T-helper 2 cell treated with Interferon-gamma antibody and Interleukin-4, amounts not matched to agents 100 ng/mL and 5 ng/mL, for 36 hours (primary cell): ENCODE data around the gene HOXB3. TPM values are rescaled to one million over a fixed set of nuclear protein-coding genes. Genes with fewer than 3 reads are reported as not detected.

Experiments used
- intact Hi-C: fragments of 100-400 bp; cut with micrococcal nuclease; formaldehyde crosslinking; loops from one replicate; pipeline ENCODE4 v1.15.1; 2023
- total RNA-seq: library from RNA; stranded (reverse); gene quantifications from 2 replicates; pipeline ENCODE4 v1.2.3, GENCODE V29; 2022

The HOXB3 gene
- total RNA-seq, 1 donor from 2014 or later = 10.0 TPM

DNA sequence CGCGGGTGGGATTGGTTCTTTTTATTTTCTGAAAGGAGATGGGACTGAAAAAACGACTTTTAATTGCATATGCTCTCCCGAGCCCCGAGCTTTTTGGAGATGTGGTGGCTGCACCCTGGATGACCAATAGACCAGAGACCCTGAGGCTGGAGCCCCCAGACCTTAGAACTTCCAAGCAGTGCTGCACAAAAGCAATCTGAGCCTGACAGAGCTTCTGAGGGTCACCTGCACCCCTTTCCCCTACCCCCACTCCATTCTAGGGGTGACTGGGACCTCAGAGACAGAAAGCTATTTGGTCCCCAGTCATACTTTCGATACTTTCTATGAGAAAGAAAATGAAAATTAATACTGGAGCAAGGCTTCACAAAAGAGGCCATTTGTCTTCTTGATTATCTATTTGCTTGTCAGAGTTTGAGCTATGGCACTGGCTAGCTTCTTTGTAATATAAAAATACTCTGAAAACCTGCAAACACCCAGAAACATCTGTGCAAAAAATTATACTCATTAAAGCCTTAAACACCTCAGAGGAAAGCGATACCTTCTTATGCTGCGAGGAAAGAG, 15.5 kb downstream of the HOXB3 start:
- intact Hi-C loops = no loop called here

DNA sequence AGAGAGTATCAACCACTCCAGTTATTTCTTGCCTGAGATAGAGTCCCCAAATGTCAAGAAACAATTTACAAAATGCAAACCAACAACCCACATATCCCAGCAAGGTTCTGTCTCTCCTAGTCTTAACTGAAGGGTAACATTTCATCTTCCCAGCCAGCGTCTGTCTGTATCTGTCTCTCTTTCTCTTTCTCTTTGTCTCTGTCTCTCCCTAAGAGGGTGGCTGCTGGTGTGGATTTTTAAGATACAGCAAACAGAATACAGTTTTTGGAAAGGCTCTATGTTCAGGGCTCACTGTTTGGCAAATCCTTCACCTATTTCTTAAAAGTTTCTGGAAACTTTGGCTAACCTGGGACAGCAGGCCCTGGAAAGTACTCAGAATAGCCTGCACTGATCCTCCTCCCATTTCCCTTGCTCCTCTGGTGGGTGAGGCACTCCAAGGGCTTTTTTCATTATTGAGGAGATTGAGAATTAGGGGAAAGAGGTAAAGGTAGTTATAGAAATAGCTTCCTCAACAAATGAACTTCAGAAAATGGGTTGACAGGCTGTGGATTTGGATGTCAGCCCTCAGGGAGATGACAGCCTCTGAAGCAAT, 18.1 kb downstream of the HOXB3 start:
- intact Hi-C loops = no loop called here

DNA sequence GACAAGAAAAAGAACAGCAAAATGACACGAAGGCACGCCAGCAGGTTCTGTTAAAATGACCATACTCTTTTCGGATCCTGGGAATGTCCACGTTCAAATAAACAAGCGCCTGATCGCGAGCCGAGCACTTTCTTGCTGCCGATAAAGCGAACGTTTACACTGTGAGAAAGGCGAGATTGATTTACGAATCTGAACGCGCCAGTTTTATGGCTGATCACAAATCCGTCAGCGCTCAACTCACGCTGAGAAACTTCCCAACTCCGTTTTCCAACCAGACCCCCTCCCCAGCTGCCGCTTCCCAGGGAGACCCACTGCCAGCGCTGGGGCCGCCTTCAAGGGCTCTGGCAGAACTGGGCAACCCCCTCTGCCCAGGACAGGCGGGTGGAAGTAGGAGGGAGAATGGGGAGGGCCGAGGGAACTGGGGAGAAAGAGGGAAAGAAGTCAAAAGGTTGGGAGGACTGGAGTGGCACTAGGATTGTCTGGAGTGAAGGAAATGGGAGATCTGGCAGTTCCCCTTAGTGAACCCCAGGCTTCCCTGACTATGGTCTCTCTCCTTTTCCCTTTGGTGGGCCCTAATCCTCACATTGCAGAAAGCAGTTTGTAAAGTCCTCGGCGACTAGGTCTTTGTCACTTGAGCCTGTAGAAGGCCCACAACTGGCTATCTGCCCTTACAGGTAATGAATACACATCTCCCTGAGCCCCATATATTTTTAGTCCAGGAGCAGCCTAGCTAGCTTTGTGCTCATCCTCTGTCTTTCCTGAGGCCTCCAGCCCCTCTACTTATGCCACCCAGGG, 18.8 kb downstream of the HOXB3 start:
- intact Hi-C loops = no loop called here

DNA sequence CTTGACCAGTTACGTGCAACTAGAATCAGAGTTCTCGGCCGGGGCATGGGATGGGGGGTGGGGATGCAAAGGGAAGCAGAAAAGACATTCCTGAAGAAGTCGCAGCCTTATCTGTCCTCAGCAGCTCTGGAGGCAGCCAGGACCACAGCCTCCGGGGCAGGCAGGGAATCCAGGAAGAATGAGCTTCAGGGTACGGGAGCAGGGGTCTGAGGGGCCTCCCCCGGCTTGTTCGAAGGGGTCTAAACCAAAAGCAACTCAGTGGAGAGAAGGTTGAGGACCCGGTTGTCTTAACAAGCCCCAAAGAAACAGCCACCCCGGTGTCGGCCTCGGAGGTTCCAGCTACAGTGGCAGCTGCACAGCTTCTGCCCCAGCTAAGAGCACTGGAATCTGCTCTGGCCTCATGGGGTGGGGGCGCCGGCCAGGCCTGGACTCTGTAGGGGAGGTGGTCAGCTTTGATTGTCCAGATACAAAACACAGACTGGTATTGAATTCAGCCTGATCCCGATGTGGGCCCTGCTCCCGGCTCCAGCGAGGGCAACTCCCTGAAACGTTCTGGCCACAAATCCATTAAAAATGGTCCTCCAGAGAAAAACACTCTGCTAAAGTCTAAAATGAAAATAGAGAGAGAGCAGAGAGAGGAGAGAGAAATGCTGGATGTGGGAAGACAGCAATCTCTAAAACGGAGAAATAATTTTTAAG, 19.6 kb downstream of the HOXB3 start:
- intact Hi-C loops = no loop called here

DNA sequence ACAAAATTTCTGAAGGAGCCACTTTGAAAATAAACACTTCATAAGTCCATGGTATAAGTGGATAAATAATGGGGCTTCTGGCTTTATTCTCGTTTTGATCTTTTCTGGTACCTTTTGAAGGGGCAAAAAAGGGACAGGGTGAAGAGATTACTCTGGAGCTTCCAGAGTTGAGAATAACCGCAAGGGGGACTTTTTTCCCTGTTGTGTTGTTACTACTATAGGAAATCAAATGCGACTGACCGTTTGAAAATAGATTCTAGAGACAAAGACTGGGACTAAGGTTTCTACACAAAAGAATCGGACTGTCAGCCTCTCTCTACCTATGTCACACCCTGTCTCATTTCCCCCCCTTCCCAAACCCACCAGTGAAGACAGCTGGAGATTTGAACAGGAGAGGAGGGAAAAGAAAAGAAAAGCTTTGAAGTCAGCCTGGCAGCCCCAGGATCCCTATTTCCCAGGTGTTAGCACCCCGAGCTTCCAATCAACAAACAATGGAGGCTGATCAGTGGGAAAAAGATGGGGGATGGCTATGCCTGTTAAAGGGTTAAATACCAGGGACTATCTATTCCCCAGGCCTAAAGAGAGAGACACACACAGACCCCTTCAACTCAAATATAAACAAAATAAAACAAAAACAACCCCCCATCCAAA, 20.2 kb downstream of the HOXB3 start:
- intact Hi-C loops = no loop called here

DNA sequence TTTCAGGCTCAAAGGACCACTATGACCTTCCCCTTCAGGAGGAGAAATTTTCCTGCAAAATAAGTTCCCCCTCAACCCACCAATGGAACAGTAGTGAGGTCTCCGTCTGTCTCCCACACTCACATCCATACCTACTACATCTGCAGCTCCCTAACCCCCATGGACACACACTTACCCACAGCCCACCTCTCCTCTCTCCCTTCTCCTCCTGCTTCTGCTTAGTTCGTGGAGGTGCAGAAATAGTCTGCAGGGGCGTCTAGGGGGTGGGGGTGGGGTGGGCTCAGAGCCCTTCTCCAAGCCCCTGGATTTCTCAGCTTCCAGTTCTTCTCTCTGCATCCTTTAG, 20.8 kb downstream of the HOXB3 start:
- intact Hi-C loops = no loop called here

DNA sequence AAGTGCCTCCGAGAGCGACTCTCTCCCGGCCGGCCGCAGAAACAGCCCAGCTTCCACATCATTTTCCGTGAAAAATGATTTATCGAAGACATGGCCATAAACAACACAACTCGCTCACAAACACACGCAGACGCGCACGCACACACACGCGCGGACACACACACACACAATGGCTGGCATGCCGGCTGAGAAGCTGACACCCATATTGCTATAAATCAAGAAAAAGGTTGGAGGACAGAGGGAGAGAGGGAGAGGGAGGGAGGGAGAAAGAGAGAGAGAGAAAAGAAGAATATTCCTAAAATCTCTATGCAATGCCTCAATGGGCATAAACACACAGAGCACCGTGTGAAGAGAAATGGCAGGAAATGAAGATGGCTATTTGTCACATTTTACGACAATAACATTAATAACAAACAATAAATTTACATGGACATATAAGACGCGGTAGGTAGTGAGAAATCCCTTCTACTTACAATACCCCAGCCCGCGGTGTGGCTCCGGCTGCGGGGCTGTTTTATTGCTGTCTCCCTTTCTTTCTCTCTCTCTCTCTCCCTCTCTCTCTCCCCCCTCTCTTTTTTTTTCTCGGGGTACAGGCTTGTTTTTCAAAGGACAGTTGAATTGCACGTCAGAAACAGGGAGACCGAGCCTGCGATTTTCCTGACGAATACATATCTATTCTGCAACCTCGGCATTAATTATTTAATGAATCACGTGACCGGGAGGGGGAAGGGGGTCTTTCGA, 21.4 kb downstream of the HOXB3 start:
- intact Hi-C loops = no loop called here

DNA sequence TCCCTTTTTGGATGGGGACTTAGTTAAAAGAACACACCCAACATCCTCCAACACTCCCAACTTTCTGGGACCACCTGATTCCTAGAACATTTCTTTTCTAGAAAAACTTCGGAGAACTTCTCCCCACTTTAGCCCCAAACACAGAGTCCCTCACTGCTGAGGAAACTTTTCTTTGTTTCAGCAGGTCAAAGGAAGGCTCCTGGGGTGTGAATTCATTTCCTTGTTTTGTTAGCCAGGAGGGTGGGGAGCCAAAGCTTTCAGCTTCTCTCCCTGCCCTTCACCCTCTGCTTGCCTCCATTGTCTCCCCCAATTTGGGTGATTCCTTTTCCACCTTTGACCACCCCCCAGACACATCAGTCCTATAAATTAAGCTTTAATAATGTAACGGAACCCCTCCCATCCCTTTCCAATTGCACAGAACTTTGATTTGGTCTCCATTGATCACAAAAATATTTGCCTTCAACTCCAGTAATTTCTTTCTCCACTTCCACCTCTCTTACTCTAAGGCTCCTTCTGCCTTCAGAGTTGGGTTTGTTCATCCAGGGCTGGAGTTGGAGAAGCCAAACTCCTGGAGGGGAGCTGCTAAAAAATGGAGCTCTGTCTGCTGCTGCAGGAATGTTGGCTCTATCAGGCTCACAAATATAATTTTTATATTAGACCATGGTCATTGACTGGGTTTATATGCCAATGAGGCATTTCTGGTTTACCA, 22.2 kb downstream of the HOXB3 start:
- intact Hi-C loops = no loop called here

DNA sequence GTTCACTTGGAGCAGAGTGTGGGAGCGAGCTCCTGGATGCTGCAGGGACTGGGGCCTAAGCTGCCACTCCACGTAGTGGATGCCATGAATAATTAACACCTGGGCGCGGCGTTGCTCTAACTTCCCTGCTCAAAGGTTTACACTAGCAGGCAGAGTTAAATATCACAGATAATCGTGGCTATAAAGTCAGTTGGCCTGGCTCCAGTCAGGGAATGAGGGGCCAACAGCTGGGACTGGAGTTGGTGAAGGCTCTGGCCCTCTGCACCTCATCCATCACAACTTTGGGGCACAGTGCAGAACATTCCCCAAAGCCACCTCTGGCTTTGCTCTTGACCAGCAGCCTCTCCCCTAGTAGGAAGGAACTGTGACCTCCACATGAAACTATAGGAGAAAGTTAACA, 22.8 kb downstream of the HOXB3 start:
- intact Hi-C loops = no loop called here

DNA sequence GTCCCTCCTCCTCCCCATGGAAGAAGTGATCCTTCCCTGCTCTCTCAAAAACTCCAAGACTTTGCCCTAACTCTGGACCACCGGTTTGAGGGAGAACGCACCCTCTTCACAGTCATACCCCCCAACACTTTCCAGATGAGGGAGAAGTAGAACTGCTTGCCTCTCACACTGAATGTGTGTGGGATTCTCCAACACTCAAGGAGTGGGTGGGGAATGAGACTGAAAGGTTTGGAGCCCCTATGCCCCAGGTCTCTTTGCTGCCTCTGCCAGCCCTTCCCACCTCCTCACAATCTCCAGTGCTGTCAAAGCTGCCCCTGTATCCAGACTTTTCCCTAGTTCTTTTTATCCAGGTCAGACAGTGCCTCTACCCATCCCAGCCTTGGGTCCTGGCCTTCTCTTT, 23.3 kb downstream of the HOXB3 start:
- intact Hi-C loops = no loop called here

DNA sequence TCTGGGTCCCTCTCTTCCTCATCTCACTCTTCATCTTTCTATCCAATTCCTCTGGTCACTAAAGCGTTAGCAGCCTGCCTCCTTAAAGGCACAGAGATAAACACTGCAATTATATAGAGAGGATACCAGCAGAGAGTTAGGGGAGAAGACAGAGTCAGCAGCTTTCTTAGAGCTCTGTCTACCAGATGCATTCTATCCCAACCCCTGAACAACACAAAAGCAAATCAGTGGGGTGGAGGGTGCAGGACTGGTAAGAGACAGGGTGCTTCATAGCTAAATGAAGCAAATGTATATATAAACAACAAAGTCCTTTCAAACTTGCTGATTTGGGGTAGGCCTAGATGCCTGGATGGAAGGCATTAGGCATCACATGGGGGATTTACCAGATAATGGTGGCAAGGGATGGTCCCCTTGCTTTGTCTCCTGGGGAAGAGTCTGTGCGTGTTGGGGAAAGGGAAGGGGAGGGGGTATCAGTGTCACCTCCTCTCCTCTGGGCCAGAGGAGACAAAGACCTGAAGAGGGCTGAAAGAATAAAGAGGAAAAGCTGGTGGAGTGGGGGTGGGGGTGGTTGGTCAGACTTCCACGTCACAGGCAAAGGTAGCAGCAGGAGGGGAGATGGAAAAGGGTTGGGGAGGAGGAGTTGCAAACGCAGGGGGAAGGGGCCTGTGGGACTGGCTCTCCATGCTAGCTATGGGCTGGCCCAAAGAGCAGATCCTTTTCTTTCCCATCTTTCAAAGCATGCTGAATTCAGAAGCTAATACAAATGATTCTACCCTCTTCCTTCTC, 23.9 kb downstream of the HOXB3 start:
- intact Hi-C loops = no loop called here

DNA sequence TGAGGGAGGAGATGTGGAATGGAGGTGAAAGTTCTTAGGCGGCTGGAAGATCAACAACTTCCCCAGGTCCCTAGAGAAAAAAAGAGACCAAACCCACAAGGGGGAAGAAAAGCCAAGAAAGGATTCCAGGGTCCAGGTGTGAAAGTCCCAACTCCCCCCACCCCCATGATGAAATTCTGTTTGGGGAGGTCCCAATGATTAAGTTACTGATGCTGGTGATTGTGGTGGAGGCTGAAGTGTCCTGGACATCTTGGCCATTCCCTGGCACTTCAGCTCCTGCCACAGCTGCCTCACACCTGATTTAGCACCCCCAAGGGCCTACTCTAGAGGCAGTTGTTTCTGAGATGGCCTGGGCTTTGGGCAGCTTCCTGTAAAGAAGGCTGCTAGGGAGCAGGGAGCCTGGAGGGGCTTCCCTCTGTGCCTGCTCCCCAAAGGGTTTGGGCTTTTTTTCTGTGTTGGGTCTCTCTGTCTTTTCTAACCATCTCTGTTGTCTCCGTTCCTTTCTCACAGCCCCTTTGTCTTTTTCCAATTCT, 25.0 kb downstream of the HOXB3 start:
- intact Hi-C loops = no loop called here

DNA sequence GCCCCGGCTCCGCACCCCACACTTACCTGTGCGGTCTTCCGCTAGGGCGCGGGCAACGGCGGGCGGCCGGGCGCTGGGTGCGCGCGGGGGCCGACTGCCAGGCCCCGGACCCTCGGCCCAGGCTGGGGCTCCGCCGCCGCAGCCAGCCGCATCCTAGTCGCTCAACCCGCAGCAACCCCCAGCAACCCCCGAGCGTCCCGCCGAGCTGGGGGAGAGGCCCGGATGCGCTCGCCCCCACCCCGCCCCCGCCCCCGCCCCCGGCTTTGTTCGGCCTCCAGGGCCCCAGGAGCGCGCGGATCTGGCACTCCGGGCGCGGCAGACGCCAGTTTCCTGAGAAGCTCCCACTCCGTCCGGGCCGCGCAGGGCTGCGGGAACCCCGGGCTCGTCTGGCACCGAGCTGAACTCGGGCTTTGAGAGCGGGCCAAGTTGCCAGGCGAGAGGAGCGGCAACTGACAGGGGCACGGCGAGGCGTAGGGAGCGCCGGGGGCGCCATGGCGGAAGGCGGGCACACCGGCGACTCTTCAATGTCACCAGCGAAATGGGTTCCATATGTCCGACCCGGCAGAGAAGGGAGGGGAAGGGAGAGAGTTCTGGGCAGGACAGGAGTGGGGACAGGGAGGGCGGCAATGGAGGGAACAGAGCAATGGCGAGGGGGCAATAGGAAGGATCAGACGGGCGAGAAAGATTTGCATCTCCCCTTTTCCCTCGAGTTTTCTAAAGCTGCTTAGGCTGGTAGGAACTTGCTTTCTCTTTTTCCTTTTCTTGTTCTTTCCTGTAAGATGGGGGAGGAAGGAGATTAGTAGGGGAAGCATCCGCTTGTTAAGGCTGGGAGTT, 25.6 kb downstream of the HOXB3 start:
- intact Hi-C loops = no loop called here

DNA sequence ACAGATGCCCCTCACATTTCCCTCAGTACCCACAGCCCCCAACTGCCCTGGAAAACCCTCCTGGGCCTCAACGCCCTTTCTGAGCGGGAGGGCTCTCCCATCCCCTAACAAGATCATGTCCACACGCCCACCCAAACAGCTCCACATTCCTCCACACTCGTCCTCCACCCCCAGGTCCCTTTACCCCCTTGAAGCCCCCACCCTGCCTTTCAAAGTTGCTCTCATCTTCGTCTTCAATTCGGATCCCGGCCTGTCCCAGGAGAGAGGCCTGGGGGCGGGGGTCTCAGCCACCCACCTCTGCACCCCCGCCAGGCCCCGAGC, 26.2 kb downstream of the HOXB3 start:
- intact Hi-C loops = no loop called here

DNA sequence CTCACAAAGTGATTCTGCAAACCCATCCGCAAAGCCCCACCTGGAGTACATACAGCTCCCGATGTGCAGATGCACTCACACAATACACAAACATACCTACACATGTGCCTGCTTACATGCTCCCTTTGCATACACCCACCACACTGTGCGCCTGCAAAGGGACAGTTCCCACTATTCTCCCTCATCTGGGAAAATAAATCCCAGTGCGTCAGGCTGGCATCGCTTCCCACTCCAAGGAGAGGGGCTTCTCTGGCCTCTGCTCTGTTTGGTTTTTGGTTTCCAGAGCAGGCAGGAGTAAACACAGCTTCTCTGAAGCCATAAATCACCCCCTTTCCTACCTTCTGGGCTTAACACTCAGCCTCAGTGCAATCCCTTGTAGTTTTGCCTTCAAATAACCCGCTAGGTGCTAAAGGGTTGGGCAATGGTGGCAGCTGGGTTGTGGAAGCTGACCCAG, 26.6 kb downstream of the HOXB3 start:
- intact Hi-C loops = no loop called here

DNA sequence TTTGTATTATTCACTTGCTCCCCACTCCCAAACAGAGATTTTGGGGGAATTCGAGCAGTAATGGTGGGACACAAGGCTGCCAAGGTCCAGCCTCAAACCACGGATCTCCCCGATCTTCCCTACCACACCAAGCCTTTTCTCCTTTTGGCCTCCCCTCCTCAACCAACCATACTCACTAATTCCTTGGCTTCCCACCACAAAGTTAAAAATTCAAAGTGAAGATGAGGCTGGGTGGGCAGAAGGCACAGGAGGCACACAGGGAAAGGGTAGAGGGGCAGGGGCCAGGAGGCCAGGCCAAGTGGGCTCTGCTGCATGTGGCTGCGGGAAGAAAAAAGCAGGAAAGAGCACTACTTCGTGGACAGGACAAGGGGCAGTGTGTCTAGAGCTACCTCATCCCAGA, 27.1 kb downstream of the HOXB3 start:
- intact Hi-C loops = no loop called here

DNA sequence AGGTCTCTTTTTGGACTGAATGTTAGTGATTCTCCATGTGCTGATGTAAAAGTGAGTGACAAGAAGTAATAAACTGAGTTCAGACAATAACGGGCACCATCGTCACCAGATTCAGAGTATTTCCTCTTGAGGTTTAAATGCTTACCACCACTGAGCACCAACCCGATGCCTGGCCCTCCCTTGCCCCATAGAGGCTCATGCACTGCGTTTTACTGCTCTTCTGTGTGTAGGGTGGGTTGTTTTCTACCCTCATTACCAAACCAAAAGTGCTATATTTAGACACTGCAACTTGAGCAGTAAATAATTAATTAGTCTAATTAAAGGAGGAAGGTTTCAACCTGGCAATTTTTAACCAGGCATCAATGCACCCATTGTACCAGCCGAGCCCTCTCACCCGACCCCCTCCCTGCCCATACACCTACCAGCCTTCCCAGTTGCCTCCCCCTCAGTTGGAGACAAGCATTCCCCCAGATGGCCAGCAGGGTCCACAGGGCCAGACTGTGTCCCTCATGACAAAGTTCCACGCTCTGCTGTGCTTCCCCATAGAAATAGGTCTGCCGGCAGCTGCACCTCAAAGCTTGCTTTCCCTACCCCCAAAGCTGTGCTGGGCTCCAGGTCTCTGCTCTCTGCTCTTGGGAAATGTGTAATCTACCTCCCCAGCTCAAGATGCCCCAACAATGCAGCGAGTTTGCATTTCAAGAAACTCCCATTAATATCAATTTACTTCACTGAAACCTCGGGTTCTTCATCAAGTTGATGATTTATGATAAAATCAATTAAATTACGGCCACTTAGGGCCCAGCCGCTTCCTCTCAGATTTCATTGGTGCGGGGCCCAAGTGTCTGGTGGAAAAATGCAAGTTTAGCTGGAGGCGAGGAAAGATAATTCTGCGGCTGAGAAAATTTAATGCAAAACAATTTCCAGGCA, 27.9 kb downstream of the HOXB3 start:
- intact Hi-C loops = no loop called here
